GM13977 (cell line): ENCODE results near the gene BTNL3.

Experiments
- DNase-seq: peaks from one replicate; pipeline ENCODE4 v3.0.0; 2012; ENCODE audit warnings: low spot score
- CTCF ChIP-seq: IDR thresholded peaks from 2 replicates; pipeline ENCODE4 v1.5.1; 2012; ENCODE audit warnings: mild to moderate bottlenecking, control low read depth; ENCODE audit not compliant: insufficient read depth; ENCODE audit errors: extremely low read depth, missing control alignments
- in situ Hi-C: fragments of 300-500 bp; cut with MboI; formaldehyde crosslinking; loops from one replicate; pipeline ENCODE4 v1.12.0; 2022; ENCODE audit warnings: low sequenced_read_pairs, low pct_unique_long_range_greater_than_20kb, mixed read lengths, inconsistent platforms; ENCODE audit not compliant: unreplicated experiment

Gene BTNL3

GRCh38 chr5:181036816-181037364 lies 48.2 kb downstream of the BTNL3 start:
- in situ Hi-C loops: no loop called here
- DNase-seq: no peak
- TF ChIP-seq CTCF: no peak

- in situ Hi-C loops: no loop called here
- no peak for TF ChIP-seq CTCF
- no peak for DNase-seq
Observed at GRCh38 chr5:181037365-181037861, 48.8 kb downstream of the BTNL3 start.

DNA sequence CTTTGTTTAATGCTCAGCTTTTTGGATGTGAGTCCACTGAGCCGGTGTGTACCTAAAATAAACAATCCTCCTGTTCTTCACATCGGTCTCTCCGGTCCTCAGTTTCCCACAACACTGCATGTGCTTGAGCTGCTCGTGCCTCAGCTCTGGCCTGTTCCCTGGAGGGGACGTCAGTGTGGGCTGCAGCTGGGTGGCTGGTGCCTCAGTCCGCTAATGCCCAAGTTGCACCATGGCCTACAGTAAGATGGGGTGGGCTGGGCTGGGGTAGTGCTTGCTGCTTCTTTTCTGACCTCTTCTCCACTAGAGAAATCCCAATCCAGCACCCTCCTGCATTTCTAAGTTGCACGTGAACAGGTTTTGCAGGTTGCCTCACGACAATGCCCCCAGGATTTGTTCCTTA lies 50.8 kb downstream of the BTNL3 start:
- no peak for TF ChIP-seq CTCF
- in situ Hi-C loops: no loop called here
- no peak for DNase-seq

DNA sequence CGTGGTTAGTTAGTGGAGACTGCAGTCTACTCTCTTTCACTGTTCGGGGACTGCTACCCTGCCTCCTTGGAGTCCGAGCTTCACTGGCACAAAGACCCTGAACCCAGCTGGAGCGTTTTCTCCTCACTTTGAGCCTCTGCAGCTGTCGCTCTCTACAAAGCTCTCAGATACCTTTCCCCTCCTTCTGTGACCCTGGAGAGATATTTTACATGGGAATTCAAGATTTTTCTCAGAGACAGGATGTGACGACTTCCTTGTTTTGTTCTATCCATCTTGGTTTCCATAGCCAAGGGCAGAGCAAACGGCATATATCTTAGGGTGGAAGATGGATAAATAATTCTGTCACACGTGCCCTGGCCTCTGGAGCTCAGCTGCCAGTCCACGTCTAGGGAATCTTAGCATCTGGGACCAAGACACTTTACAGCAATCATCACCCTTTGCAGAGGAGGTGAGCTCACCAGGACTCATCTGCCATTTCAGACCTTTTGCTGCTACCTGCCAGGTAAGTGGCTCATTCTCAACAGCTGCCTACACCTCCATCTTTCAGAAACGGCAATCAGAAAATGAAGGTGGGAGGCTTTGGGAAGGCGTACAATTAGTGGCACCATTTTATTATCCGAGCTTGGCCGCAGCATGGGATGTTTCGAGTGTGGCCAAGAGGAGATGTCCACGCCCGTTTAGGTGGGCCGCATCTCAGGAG lies 51.4 kb downstream of the BTNL3 start, which contains the start of gene BTNL9:
Gene BTNL9 (plus strand): TSS at position 336 of the 700 bp plus-strand sequence. CDS start 5,224 bp downstream, outside the sequence.
- no peak for TF ChIP-seq CTCF
- DNase-seq: no peak
- in situ Hi-C loops: no loop called here

GRCh38 chr5:181040631-181040945 lies 51.9 kb downstream of the BTNL3 start:
- no peak for TF ChIP-seq CTCF
- in situ Hi-C loops: no loop called here

DNA sequence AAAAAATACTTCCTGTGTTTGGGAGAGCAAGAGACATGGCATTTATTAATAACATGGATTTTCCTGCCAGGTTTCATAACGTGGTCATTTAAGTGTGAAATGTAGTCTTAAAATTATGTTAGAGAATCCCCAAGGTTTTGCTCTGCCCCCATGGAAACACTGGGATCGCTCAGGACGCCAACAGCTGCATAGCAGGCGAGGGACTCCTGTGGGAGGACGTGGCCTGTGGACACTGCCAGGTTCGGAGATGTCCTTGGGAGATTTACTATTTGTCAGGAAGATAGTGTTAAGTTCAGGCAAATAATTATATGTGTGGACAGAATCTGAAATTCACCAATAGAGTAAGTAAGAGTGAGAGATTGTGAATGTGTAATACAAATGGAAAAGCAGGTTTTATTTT lies 52.4 kb downstream of the BTNL3 start:
- DNase-seq: no peak
- in situ Hi-C loops: no loop called here
- TF ChIP-seq CTCF: no peak

More at GRCh38 chr5:181040631-181040945, 51.9 kb downstream of the BTNL3 start:
- no peak for DNase-seq
